GM10847 (cell line): ENCODE data around the gene ABCA7.

Source experiments
- POLR2A ChIP-seq: IDR thresholded peaks from 2 replicates; pipeline ENCODE4 v1.6.1; 2011; ENCODE audit not compliant: insufficient read length; ENCODE audit errors: extremely low read depth

ABCA7 gene

DNA sequence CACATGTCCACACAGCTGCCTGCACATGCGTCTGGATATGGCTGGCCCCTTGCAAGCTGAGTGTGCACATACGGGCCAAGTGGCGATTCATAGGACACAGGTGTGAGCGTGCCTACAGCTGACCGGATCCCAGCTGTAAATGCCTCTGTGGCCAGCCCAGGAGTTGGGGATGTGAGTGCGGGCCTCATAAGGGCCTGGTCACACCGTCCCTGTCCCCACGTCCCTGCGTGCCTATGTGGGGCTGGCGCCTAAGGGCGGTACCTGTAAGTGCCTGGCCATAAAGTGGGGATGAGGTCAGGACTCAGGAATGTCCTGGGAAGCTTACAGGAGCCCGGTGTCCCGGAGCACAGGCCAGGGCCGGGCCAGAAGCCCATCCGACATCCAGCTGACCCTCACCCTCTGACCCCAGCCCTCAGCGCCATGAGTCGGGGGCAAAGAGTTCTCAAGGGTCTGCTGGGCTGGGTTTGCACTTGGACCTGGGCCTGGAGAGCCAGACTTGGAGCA, 25.8 kb downstream of the ABCA7 start:
- TF ChIP-seq POLR2A, result no peak

DNA sequence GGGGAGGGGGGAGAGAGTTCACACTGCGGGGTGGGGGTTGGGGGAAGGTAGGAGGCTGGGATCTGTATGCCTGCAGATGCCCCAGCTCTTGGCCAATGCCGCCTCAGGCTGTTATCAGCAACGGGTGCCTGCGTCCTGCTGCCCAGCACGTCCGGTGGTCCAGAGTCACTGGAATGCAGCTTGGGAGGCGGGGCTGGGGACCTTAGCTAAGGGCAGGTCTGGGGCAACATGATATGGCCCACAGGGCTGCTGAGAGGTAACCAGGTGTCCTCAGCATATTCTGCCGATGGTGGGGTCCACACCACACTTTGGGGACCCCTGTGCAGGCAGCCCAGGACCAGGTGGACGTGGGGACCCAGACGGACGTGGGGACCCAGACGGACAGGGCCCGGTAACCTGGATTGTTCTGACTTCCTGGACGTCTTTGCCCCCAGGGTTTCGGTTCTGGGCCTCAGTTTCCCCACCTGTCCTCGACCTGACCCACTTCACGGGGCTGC, 26.4 kb downstream of the ABCA7 start:
- TF ChIP-seq POLR2A, result no peak

DNA sequence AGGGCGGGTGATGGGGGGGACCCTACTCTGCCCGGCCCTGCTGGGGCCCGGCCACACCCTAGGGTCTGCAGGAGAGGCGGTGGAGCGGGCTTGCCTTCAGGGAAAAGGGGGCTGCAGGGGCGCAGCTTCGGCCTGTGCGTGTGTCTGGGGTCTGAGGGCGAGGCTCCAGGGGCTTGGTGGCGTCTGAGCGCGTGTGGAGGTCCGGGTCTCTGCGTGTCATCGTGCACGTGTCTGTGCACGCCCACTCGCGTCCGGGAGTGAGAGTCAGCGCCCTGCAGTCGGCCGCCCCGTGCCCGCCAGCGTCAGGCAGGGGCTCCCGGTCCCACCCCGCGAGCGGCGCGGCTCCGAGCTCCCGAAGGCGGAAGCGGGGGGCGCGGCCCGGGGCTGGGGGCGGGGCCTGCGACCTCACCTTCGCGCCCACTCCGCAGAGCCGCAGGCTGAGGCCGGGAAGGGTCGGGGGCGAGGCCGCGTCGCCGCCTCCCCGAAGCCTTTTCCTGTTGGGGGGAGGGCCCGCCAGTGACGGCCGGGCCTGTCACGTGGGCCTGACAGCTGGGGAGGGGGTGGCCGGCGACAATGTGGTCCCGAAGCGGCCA, 26.9 kb downstream of the ABCA7 start, which contains the start of gene ARHGAP45:
ARHGAP45 (plus strand) TSS at position 420 of the 593 bp plus-strand sequence. CDS start 239 bp downstream, outside the sequence.
- TF ChIP-seq POLR2A, result peak; percentile 36

DNA sequence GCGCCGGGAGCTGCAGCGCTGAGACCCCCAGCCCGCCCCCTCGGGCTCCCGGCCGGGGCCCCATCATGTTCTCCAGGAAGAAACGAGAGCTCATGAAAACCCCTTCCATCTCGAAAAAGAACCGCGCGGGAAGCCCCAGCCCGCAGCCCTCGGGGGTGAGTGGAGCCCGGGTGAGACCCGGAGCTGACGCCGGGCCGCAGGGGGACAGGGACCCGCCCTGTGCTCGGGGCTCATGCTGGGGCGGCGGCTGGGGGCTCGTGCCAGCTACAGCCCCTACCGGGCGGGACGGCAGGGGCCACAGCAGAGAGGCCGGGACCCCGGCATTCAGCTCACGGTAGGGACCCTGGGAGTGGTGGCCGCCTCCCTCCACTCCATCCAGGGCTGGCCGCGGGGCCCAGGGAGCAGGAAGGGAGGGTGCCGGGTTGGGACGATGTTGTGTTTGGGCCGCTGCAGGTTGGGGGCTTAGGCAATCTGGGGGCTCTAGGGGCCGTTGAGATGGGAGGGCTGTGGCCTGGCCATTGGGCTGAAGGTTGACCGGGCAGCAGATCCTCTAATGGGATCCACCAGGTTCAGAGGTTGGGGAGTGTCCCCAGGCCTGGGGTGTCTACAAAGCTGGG, 27.5 kb downstream of the ABCA7 start:
- peak; percentile 4 for TF ChIP-seq POLR2A

DNA sequence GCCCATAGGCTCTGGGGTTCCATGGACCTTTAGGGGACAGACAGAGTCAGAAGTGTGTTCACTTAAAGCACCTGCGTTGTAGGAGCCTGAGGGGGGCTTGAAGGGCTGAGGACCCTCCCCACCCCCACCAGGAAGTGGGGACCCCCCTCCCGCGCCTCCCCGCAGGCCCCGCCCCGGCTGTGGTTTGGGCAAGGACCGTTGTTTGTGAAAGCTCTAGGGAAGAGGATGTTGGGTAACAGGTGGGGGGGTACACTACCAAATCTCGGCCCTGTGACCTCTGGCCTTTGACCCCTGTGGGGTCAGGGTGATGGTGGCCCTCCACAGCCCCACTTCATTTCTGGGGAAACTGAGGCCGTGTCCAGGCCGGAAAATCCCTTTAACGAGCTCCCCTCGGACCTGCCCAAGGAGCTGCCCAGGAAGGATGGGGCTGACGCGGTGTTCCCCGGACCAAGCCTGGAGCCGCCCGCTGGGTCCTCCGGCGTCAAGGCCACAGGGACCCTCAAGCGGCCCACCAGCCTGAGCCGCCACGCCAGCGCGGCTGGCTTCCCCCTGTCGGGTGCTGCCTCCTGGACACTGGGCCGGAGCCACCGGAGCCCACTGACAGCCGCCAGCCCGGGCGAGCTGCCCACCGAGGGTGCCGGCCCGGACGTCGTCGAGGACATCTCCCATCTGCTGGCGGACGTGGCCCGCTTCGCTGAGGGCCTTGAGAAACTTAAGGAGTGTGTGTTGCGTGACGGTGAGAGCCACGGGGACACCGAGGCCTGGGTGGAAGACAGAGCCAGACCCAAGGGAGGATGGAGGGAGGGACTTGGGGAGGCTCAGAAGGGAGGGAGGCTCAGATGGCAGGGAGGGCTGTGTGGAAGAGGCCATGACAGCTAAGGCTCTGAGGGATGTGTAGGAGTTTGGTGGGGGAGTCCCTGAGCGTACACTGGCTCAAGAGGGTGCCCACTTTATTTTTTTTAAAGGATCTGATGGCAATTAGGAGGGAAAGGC, 28.4 kb downstream of the ABCA7 start:
- TF ChIP-seq POLR2A, result no peak

DNA sequence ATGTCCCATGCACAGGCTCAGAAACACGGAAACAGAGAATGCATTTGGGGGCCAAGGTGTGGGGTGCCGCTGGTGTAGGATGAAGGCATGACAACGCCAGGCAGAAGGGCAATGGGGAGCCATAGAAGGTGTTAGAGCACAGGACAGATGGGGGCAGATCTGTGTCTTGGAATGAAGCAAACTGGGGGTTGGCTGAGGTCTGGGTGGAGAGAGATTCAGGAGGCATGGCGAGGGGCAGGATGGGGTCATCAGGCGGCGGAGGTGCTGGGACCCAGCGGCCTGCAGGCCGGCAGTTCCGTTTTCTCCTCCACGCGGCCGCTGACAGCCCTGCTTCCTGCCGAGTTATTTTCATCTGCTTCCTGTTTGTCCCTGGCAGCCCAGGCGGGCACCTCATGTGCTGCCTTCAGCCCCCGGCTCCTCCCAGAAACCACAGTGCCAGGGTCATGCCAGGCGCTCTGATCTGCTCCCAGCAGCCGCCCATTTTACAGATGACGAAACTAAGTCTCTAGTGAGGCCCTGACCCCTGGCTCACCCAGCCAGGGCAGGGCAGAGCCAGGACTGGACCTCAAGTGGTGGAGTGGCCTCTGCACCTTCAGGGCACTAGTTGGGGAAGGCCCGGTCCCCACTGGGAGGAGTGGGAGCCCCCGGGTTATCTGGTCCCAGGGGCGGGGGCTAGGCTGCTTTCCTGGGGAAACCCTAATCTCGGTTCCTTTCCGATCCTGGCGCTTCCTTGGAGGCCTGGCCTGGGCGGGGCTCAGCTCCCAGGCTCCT, 29.3 kb downstream of the ABCA7 start:
- no peak for TF ChIP-seq POLR2A

DNA sequence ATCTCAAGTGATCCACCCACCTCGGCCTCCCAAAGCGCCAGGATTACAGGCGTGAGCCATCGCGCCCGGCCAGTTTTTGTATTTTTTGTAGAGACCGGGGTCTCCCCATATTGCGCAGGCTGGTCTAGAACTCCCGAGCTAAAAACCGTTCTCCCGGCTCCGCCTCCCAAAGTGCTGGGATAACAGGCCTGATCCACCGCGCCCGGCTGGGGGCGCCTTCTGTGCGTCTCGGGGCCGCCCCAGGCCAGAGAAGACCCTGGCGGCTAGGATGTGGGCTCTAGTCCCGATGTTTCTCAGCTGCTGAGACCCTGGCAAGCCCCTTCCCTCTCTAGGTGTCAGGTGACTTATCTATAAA, 30.6 kb downstream of the ABCA7 start:
- TF ChIP-seq POLR2A, result no peak

DNA sequence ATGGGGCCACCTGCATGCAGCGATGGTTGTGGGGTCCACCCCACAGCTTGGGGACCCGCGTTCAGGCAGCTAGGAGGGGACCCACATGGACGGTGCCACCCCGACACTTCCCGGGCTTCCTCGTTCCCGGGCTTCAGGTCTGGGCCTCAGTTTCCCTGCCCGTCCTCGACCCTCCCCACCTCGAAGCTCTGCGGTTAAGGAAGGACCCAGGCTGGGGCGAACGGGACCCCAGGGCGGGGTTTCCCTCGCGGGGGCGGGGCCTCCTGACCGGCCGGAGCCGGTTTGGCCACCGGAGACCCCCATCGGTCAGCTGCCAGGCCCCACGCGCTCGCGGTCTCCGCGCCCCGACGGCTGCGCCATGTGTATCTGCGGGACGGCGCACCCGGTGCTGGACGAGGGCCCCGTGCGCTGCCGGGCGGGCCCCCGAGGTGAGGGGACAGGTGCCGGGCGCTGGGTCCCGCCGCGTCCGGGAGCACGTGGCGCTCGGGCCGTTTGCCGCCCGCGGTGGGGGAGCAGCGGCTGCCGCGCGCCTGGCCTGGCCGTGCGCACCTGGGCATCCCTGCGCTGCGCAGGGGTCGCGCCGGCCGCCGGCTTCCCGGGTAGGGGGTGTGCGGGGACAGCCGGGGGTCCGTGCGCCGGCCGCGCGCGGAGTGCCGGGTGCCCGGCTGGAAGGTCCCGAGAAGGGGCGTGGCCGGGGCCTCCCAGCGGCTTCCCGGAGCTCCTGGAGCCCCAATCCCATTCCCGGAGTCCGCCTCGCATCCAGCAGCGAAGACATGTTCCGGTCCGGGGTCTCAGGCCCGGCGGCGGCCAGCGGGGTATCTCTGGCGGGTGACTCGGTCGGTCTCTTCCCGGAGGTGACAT, 31.3 kb downstream of the ABCA7 start:
- TF ChIP-seq POLR2A, result no peak

DNA sequence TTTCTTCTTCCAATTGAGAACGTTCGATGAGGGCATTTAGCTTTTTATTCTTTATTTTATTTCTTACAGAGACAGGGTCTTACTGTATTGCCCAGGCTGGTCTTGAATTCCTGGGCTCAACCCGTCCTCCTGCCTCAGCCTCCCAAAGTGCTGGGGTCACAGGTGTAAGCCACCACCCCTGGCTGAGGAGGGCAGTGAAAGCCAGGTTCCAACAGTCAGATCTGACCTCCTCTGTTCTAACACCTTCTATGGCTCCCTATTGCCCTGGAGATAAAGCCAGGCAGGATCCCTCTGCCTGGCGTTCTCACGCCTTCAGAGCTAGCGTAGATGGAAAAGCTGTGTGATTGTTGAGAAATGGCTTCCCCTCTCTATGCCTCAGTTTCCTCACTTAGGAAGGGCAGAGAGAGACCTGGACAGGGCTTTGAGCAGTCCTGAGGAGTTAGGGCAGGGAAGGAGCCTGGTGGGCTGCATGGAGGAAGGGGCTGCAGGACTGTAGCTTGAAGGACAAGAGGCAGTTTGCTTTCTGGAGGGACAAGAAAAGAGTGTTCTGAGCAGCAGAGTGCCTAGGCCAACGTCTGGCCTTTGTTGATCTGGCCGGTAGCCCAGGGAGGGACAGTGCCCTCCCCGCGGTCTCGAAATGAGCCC, 32.6 kb downstream of the ABCA7 start:
- TF ChIP-seq POLR2A, result no peak

DNA sequence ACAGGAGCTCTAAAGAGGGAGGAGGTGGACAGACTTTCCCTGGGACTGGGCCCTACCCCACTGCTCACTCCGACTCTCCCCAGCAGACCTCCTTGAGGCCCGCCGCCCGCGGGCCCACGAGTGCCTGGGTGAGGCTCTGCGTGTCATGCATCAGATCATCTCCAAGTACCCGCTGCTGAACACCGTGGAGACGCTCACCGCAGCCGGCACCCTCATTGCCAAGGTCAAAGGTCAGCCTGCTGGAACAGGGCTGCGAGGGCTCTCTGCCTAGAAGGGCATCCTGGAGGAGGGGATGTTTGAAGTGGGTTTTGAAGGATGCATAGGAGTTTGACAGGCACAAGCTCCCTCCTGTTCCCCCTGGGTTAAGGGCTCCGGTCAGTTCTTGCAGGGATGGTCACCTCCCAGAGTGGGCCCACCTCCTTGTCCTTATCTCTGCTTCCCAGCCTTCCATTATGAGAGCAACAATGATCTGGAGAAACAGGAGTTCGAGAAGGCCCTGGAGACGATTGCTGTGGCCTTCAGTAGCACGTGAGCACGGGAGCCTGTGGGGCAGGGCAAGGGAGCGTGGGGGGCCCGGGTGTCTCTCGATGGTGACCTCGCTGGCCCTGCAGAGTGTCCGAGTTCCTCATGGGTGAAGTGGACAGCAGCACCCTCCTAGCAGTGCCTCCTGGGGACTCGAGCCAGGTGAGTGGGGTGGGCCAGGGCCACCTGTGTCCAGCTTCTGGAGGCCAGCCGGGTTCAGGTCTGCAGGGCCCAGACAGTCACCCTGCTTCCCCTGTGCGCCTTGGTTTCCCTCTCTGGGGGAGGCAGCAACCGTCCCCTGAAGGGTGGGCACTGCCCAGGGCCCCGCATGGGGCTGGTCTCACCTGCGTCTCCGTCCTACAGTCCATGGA, 33.4 kb downstream of the ABCA7 start:
- no peak for TF ChIP-seq POLR2A

DNA sequence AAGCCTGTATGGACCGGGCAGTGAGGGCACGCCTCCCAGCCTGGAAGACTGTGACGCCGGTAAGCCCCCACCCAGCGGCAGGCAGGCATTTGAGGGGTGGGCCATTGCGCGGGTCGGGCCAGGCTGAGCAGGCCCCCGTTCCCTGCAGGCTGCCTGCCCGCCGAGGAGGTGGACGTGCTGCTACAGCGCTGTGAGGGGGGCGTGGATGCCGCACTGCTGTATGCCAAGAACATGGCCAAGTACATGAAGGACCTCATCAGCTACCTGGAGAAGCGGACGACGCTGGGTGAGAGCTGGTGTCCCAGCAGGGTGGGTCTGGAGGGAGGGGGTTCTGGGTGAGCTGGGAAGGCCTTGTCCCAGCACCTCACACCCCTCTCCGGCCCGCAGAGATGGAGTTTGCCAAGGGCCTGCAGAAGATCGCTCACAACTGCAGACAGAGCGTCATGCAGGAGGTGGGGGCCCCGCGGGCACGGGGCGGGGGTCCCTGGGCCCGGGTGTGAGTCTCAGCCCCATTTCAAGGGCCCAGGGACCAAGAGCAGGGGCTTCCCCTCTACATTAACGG, 34.1 kb downstream of the ABCA7 start:
- no peak for TF ChIP-seq POLR2A
